ENCODE data around the gene OR6M1. TPM values are rescaled to one million over a fixed set of nuclear protein-coding genes. Genes with fewer than 3 reads are reported as not detected.

The OR6M1 gene, protein sequence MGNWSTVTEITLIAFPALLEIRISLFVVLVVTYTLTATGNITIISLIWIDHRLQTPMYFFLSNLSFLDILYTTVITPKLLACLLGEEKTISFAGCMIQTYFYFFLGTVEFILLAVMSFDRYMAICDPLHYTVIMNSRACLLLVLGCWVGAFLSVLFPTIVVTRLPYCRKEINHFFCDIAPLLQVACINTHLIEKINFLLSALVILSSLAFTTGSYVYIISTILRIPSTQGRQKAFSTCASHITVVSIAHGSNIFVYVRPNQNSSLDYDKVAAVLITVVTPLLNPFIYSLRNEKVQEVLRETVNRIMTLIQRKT
- total RNA-seq, result not detected
- long read RNA-seq, result 0 reads

GRCh38 chr11:123806249-123806648 is at the start of gene OR6M1:
TSS of gene OR6M1 (minus strand) at chr11:123806349. CDS start at chr11:123806349, 0 bp downstream.
- ATAC-seq (ENCODE audit: poor library complexity), result no peak
- intact Hi-C loops (cut with DNase I), result no loop called here

GRCh38 chr11:123853038-123853437 is 46.9 kb upstream of the OR6M1 start:
- intact Hi-C loops (cut with DNase I), result no loop called here
- DNase-seq (no peak), ATAC-seq (ENCODE audit: poor library complexity) (no peak)

More at GRCh38 chr11:123806249-123806648, at the start of gene OR6M1:
- no peak for DNase-seq

- ATAC-seq (ENCODE audit: poor library complexity) (no peak), DNase-seq (no peak)
Measured at GRCh38 chr11:123852321-123852720, 46.2 kb upstream of the OR6M1 start.

GRCh38 chr11:123851110-123851509 is 45.0 kb upstream of the OR6M1 start:
- ATAC-seq (ENCODE audit: poor library complexity), result no peak
- intact Hi-C loops (cut with DNase I), result no loop called here
- no peak for DNase-seq

More at GRCh38 chr11:123852321-123852720, 46.2 kb upstream of the OR6M1 start:
- intact Hi-C loops (cut with DNase I), result no loop called here

- ATAC-seq (ENCODE audit: poor library complexity), result no peak
- no peak for DNase-seq
- intact Hi-C loops (cut with DNase I), result no loop called here
Measured at GRCh38 chr11:123841174-123841573, 35.0 kb upstream of the OR6M1 start.

- DNase-seq, result no peak
Measured at GRCh38 chr11:123839131-123839530, 33.0 kb upstream of the OR6M1 start.

DNA sequence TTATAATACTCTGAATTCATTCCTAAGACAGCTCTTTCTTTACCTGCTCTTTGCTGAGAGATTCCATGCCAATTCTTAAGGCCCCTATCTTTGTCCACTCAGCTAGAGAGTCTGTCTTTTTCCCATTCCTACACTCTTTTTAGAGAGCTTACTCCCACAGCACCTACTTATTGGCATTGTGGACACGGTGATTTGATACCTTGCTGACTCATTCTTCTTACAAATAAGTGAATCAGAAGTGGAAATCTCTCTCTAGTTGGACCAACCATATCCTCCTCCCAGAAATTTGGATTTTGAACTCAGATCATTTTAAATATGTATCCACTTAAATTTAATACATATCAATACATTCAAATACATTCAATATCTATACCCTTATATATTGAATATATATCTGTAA is 32.5 kb upstream of the OR6M1 start:
- no peak for DNase-seq
- ATAC-seq (ENCODE audit: poor library complexity), result no peak
- intact Hi-C loops (cut with DNase I), result no loop called here

More at GRCh38 chr11:123839131-123839530, 33.0 kb upstream of the OR6M1 start:
- ATAC-seq (ENCODE audit: poor library complexity), result no peak
- intact Hi-C loops (cut with DNase I), result no loop called here

DNA sequence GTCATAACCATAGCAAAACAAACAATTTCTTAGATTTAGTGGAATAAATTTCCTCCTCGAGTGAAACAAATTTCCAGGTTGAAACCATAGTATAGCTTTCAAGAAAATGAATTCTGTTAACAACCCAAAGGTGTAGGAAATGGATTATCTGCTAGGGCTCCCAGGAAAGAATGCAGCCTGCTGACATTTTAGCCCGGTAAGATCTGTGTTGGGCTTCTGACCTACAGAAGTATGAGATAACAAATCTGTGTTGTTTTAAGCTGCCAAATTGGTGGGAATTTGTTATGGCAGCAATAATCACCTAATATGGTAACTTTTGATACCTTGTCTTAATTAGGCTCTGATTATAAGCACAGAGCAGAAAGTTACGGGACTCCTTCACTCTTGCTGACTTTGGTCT is 32.0 kb upstream of the OR6M1 start:
- intact Hi-C loops (cut with DNase I), result no loop called here
- ATAC-seq (ENCODE audit: poor library complexity) (no peak), DNase-seq (no peak)

DNA sequence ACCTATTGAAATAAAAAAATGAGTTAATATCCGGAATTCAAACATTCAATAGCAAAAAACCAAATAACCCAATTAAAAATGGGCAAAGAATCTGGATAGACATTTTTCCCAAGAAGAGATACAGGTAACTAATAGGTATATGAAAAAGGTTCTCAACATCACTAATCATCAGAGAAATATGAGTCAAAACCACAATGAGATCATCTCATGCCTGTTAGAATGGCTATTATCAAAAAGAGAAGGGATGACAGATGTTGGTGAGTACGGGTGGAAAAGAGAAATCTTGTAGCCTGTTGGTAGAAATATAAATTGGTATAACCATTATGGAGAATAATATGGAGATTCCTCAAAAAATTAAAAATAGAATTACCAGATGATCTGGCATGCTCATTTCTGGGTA is 26.9 kb upstream of the OR6M1 start:
- no peak for DNase-seq
- ATAC-seq (ENCODE audit: poor library complexity), result no peak
- intact Hi-C loops (cut with DNase I), result no loop called here

DNA sequence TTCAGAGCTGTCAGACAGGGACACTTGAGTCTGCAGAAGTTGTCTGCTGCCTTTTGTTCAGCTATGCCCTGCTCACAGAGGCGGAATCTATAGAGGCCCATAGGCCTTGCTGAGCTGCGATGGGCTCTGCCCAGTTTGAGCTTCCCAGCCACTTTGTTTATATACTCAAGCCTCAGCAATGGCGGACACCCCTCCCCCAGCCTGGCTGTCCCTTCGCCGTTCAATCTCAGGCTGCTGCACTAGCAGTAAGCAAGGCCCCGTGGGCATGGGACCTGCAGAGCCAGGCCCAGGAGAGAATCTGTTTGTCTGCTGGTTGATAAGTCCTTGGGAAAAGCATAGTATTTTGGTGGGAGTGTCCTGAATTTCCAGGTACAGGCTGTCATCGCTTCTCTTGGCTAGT is 23.6 kb upstream of the OR6M1 start:
- ATAC-seq (ENCODE audit: poor library complexity) (no peak), DNase-seq (no peak)
- intact Hi-C loops (cut with DNase I), result no loop called here

DNA sequence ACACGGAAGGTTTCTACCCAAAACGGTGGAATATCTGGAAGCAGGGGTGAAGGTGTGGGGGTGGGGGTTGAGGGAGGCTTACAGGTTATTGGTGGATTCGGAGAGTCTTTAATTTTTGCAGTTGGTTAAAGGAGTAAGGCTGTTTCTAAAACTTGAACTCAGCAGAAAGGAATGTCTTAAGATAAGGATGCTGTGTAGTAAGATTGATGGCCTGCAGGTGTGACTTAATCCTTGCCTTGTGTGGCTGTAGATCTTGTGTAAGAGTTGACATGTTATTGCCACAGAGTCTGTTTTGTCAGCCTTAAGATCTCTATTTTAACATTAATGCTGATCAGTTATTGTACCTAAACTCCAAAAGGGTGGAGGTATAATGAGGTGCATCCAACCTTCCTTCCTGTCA is 16.4 kb upstream of the OR6M1 start:
- no peak for DNase-seq
- intact Hi-C loops (cut with DNase I), result no loop called here
- no peak for ATAC-seq (ENCODE audit: poor library complexity)

DNA sequence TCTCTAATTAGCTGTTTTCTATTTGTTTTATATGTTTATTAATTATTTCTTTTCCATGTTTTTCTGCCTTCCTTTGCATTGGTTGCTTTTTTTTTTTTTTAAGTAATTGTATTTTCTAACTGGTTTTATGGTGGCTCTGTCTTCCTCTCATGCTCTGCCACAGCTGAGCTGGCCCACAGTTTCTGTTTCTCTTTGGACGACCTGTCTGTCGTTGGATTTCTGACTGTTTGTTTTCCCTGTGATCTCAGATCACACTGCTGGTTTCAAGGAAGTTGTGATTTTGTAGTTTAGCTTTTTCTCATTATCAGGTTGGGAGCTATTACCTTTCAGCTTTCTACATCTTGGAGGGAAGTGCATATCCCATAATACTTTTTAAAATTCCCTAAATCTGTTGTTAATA is 15.9 kb upstream of the OR6M1 start:
- intact Hi-C loops (cut with DNase I), result no loop called here
- ATAC-seq (ENCODE audit: poor library complexity), result no peak
- no peak for DNase-seq

- DNase-seq (no peak), ATAC-seq (ENCODE audit: poor library complexity) (no peak)
- intact Hi-C loops (cut with DNase I), result no loop called here
Measured at GRCh38 chr11:123815122-123815521, 9.0 kb upstream of the OR6M1 start.

GRCh38 chr11:123801765-123802164 is 4.4 kb downstream of the OR6M1 start:
- intact Hi-C loops (cut with DNase I), result no loop called here
- DNase-seq, result no peak

GRCh38 chr11:123800036-123800435 is 6.1 kb downstream of the OR6M1 start:
- ATAC-seq (ENCODE audit: poor library complexity) (no peak), DNase-seq (no peak)
- intact Hi-C loops (cut with DNase I), result no loop called here

More at GRCh38 chr11:123801765-123802164, 4.4 kb downstream of the OR6M1 start:
- no peak for ATAC-seq (ENCODE audit: poor library complexity)

DNA sequence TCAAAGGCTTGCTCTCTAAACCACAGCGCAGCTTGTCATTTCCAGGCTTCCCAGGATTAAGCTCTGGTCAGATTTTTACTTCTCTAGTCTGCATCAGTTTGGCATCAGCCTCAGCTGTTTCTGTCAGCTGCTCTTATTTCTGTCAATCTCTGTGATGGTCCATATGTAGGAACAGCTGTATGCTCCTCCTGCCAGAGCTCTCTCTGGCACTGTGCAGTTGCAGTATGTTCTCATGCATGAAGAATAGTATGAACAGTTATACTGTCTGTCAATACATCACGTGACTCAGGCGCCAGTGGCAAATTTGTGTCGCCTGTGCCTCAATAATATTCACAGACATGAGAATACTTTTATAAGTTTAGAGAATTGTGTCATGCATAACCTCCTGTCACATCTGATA is 6.7 kb downstream of the OR6M1 start:
- ATAC-seq (ENCODE audit: poor library complexity) (no peak), DNase-seq (no peak)
- intact Hi-C loops (cut with DNase I), result no loop called here

GRCh38 chr11:123798513-123799252 is 7.5 kb downstream of the OR6M1 start:
- intact Hi-C loops (cut with DNase I), result no loop called here
- DNase-seq (no peak), ATAC-seq (ENCODE audit: poor library complexity) (no peak)

DNA sequence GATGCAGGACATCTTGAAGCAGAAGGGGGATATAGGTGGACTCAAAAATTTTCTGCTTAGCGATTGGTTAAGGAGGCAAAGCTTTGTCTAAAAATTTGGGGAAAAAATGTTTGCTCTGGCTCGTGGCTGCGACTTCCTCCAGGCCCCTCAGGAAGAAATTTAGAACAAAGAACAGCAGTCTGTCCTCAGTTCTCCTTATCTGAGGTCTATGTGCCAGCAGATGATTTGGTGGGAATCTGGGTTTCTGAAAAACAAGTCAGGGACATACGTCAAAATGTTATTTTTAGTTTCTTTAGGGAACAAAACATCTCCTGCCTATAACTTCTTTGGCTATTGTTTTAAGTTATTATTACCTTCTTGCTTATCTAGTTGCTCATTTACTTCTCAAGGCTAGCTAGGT is 8.1 kb downstream of the OR6M1 start:
- no peak for ATAC-seq (ENCODE audit: poor library complexity)
- no peak for DNase-seq
- intact Hi-C loops (cut with DNase I), result no loop called here

GRCh38 chr11:123797541-123797940 is 8.6 kb downstream of the OR6M1 start:
- intact Hi-C loops (cut with DNase I), result no loop called here
- ATAC-seq (ENCODE audit: poor library complexity) (no peak), DNase-seq (no peak)

DNA sequence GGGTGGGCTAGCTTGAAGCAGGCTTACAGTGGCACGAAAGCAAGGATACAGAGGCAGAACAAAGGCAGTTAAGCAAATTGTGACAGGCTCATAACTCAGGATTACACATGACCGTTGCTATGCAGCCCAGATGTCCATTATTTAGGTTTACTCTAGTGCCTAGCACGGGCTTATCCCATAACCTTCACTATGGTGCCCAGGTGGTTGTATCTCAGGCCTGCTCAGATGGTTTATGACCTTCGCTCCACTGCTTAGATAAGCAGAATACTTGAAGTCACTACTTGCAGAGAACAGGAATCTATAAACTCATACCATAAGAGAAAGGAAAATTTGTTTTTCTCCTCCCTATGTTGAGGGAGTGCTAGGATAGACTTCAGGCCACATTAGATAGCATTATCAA is 9.0 kb downstream of the OR6M1 start:
- ATAC-seq (ENCODE audit: poor library complexity) (no peak), DNase-seq (no peak)
- intact Hi-C loops (cut with DNase I), result no loop called here
